HG02642 (cell line): ENCODE results near the gene WFDC9.
A peak's percentile ranks its signal among the peaks of the same experiment; 100 is the strongest.
"Not testable (repeated sequence)": the region's sequence is repeated elsewhere in the genome, so short reads cannot be mapped to it uniquely, and the experiment has no call there.

Experiments used
- ATAC-seq: cut with Tn5 transposase; IDR thresholded peaks from one replicate; pipeline ENCODE4 v1.9.1; 2021; ENCODE audit warnings: mild to moderate bottlenecking; ENCODE audit not compliant: unreplicated experiment, poor library complexity

WFDC9 gene

GRCh38 chr20:45631184-45631583 lies at the start of gene WFDC9:
WFDC9 (minus strand) TSS chr20:45631284; CDS start chr20:45610181, 21,103 bp downstream.
- no peak for ATAC-seq

- no peak for ATAC-seq
These were observed 48.6 kb upstream of the WFDC9 start for GRCh38 chr20:45679650-45680049.

GRCh38 chr20:45672765-45673164 lies 41.7 kb upstream of the WFDC9 start:
- no peak for ATAC-seq

GRCh38 chr20:45670139-45670538 lies 39.1 kb upstream of the WFDC9 start, which contains the start of gene WFDC11:
WFDC11 (minus strand) TSS chr20:45670239; CDS start chr20:45650600, 19,639 bp downstream.
- ATAC-seq: no peak

- not testable (repeated sequence) for ATAC-seq
These were observed 26.0 kb upstream of the WFDC9 start for GRCh38 chr20:45657038-45657437.

- ATAC-seq: not testable (repeated sequence)
These were observed 20.6 kb upstream of the WFDC9 start for GRCh38 chr20:45651726-45652125.

GRCh38 chr20:45649312-45649863 lies 18.3 kb upstream of the WFDC9 start:
- no peak for ATAC-seq

GRCh38 chr20:45647441-45648050 lies 16.5 kb upstream of the WFDC9 start:
- no peak for ATAC-seq

GRCh38 chr20:45646875-45647274 lies 15.8 kb upstream of the WFDC9 start:
- ATAC-seq: no peak

GRCh38 chr20:45645869-45646268 lies 14.8 kb upstream of the WFDC9 start:
- not testable (repeated sequence) for ATAC-seq

- not testable (repeated sequence) for ATAC-seq
These were observed 10.0 kb upstream of the WFDC9 start for GRCh38 chr20:45641076-45641475.

GRCh38 chr20:45639687-45640086 lies 8.6 kb upstream of the WFDC9 start:
- no peak for ATAC-seq

GRCh38 chr20:45636513-45636912 lies 5.4 kb upstream of the WFDC9 start:
- ATAC-seq: no peak

- ATAC-seq: no peak
These were observed 713 bp downstream of the WFDC9 start for GRCh38 chr20:45630371-45630770.

GRCh38 chr20:45629496-45630100 lies 1.5 kb downstream of the WFDC9 start, which contains the start of gene WFDC10A:
WFDC10A (plus strand) TSS chr20:45629739; CDS start chr20:45629814, 75 bp downstream.
- ATAC-seq: peak; percentile 48

- ATAC-seq: no peak
These were observed 4.5 kb downstream of the WFDC9 start for GRCh38 chr20:45626540-45626939.

GRCh38 chr20:45621593-45621992 lies 9.5 kb downstream of the WFDC9 start:
- ATAC-seq: no peak

- ATAC-seq: no peak
These were observed 13.5 kb downstream of the WFDC9 start for GRCh38 chr20:45617591-45617990.

- ATAC-seq: no peak
These were observed 18.8 kb downstream of the WFDC9 start for GRCh38 chr20:45612314-45612713.

GRCh38 chr20:45611054-45611453 lies 20.0 kb downstream of the WFDC9 start:
- ATAC-seq: no peak

GRCh38 chr20:45607810-45608209 lies 23.3 kb downstream of the WFDC9 start:
- no peak for ATAC-seq

- no peak for ATAC-seq
These were observed 35.8 kb downstream of the WFDC9 start for GRCh38 chr20:45595235-45595634.
